Non-pigmented ciliary epithelial cell (primary cell): ENCODE measurements around the gene ZNF552.

Experiments used
- DNase-seq: peaks from one replicate; pipeline ENCODE4 v3.0.0-alpha.2; 2010; ENCODE audit warnings: low read depth

ZNF552 gene

DNA sequence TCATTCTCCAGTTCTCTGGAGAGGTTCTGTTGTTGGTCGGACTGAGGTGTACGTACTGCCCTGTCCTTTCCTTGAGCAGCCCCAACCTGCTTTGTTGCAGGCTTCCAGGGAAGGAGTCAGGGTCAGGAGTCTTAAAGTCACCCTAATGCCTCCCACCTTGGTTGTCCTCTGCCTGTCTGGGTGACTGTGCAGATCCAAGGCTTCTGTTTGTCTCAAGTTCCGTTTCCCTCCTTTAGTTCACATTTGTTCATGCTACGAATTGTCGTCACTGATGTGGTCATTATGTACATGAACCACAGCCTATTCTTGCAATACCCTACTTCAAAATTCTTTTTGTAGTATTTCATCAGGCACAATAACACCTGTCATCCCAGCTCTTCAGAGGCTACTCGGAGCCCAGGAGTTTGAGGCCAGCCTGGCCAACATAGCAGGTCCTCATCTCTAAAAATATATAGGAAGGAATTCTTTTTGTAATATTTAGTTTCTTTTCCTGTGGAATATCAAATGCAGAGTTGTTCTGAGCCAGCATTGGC lies 37.9 kb downstream of the ZNF552 start:
- DNase-seq: no peak

- DNase-seq: no peak
These were observed 41.2 kb downstream of the ZNF552 start for GRCh38 chr19:57773488-57773887.

- DNase-seq: no peak
These were observed 43.3 kb downstream of the ZNF552 start for GRCh38 chr19:57771417-57771816.

DNA sequence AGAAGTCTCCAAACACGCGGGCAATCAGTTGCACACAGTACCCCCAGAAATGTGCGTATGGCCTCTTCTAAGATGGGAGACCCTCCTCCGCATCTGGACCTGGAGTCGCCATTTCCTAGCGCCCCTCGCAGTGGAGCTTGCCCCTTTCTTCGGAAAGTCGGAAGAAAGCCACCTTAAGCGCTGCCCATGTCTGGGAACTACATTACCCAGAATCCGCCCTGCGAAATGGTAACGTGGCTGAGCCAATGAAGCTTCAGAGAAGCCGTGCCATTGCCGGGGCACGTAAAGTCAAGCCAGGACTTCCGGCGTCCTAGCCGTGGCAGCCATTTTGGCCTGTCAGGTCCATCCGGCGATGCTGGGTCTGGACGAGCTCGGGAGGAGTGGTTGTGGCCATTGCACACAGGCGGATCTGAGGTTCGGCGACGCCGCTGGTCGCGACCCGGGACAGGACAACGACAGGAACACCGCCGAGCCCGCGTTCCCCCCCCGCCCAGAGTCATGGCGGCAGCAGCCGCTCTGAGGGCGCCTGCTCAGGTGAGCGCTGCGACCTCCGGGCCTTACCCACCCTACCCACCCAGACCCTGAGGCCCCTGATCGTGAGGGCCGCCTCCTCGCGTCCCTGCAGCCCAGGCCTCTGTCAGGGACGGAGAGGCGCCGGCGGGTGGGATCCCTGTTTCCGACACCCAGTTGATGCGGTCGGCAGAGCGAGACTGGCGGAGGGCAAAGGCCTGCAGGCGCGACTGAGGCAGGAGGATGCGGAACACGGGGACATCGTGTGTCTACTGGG lies 45.2 kb downstream of the ZNF552 start, which contains the start of gene ZNF586:
Gene ZNF586, plus strand, starts transcription at position 332 of the 787 bp plus-strand sequence. Its CDS starts 167 bp downstream, at position 499.
- peak; percentile 70 for DNase-seq

- DNase-seq: no peak
These were observed 55.6 kb downstream of the ZNF552 start for GRCh38 chr19:57759096-57759495.

DNA sequence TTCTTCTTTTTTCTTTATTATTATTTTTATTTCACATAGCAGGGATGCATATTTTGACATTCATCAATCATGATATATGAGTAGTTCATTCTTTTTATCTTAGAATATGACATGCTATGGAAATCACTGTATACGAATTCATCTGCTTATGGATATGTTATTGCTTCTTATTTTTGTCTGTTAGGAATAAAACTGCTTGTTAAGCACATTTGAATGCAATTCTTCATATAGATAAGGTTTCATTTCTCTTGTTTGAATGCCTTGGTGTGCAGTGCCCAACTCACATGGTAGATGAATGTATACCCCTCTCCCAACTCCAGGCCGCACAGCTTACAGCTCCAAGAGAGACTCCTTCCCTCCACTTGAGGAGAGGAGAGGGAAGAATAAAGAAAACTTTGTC lies 56.8 kb downstream of the ZNF552 start:
- no peak for DNase-seq
